ENCODE results near the gene PARD3. TPM values are rescaled to one million over a fixed set of nuclear protein-coding genes. Genes with fewer than 3 reads are reported as not detected.

PARD3 gene
- polyA plus RNA-seq, 1 donor from 2014 or later, result 12.4 TPM

GRCh38 chr10:34155812-34156211 lies 659.3 kb downstream of the PARD3 start:
- Histone ChIP-seq H4K20me1 (ENCODE audit: insufficient read depth) (no peaks in the 10 kb centered on the region), H2AFZ (ENCODE audit: low read depth, low read length) (no peak overlapping the region), H3K79me2 (replicated peaks; ENCODE audit: insufficient read depth, low read length) (no peaks in the 10 kb centered on the region), H3K9me3 (ENCODE audit: low read length) (no peaks in the 10 kb centered on the region), H3K9ac (ENCODE audit: low read length) (no peak overlapping the region), H3F3A (ENCODE audit: insufficient read depth, low read length, poor library complexity, severe bottlenecking) (no peaks in the 10 kb centered on the region), H3K27me3 (ENCODE audit: insufficient read depth, low read depth, low read length) (no peaks in the 10 kb centered on the region), H3K4me3 (ENCODE audit: low read length) (no peak overlapping the region), H3K36me3 (ENCODE audit: insufficient read depth, low read length) (no peaks in the 10 kb centered on the region), H3K9me2 (ENCODE audit: insufficient read depth, low read length) (no peaks in the 10 kb centered on the region), H3K4me2 (ENCODE audit: low read length) (no peak overlapping the region), H3K27ac (ENCODE audit: low read length) (no peak overlapping the region)
- TF ChIP-seq EP300 (conservative IDR thresholded peaks at IDR 0.05; ENCODE audit: poor library complexity, severe bottlenecking) (no peak), RAD21 (conservative IDR thresholded peaks at IDR 0.05) (no peak), EZH2 (IDR thresholded peaks at IDR 0.05; ENCODE audit: borderline replicate concordance, insufficient read depth, low read length, poor library complexity, severe bottlenecking) (no peak), MXI1 (conservative IDR thresholded peaks at IDR 0.05; ENCODE audit: poor library complexity, severe bottlenecking) (no peak), SMC3 (conservative IDR thresholded peaks at IDR 0.05; ENCODE audit: poor library complexity) (no peak), REST (IDR thresholded peaks at IDR 0.05; ENCODE audit: borderline replicate concordance) (no peak), TAF1 (IDR thresholded peaks at IDR 0.05; ENCODE audit: low read depth) (no peak), CTCF (IDR thresholded peaks at IDR 0.05; ENCODE audit: poor library complexity, severe bottlenecking) (no peak), POLR2AphosphoS5 (IDR thresholded peaks at IDR 0.05) (no peak)

- Histone ChIP-seq H4K20me1 (ENCODE audit: insufficient read depth) (no peaks in the 10 kb centered on the region), H3K27me3 (ENCODE audit: insufficient read depth, low read depth, low read length) (peaks cover 2% of the 10 kb centered on the region), H2AFZ (ENCODE audit: low read depth, low read length) (no peak overlapping the region), H3K27ac (ENCODE audit: low read length) (no peak overlapping the region), H3K36me3 (ENCODE audit: insufficient read depth, low read length) (no peaks in the 10 kb centered on the region), H3K4me2 (ENCODE audit: low read length) (no peak overlapping the region), H3K9me3 (ENCODE audit: low read length) (no peaks in the 10 kb centered on the region), H3K9me2 (ENCODE audit: insufficient read depth, low read length) (no peaks in the 10 kb centered on the region), H3K9ac (ENCODE audit: low read length) (no peak overlapping the region), H3F3A (ENCODE audit: insufficient read depth, low read length, poor library complexity, severe bottlenecking) (no peaks in the 10 kb centered on the region), H3K79me2 (replicated peaks; ENCODE audit: insufficient read depth, low read length) (no peaks in the 10 kb centered on the region), H3K4me3 (ENCODE audit: low read length) (no peak overlapping the region)
- TF ChIP-seq SMC3 (conservative IDR thresholded peaks at IDR 0.05; ENCODE audit: poor library complexity) (no peak), TAF1 (IDR thresholded peaks at IDR 0.05; ENCODE audit: low read depth) (no peak), REST (IDR thresholded peaks at IDR 0.05; ENCODE audit: borderline replicate concordance) (no peak), MXI1 (conservative IDR thresholded peaks at IDR 0.05; ENCODE audit: poor library complexity, severe bottlenecking) (no peak), RAD21 (conservative IDR thresholded peaks at IDR 0.05) (no peak), EP300 (conservative IDR thresholded peaks at IDR 0.05; ENCODE audit: poor library complexity, severe bottlenecking) (no peak), EZH2 (IDR thresholded peaks at IDR 0.05; ENCODE audit: borderline replicate concordance, insufficient read depth, low read length, poor library complexity, severe bottlenecking) (no peak), CTCF (IDR thresholded peaks at IDR 0.05; ENCODE audit: poor library complexity, severe bottlenecking) (no peak), POLR2AphosphoS5 (IDR thresholded peaks at IDR 0.05) (no peak)
Observed at GRCh38 chr10:34154383-34154900, 660.7 kb downstream of the PARD3 start.
